ENCODE data around the gene ANXA3. TPM values are rescaled to one million over a fixed set of nuclear protein-coding genes. Genes with fewer than 3 reads are reported as not detected.

The ANXA3 gene
- total RNA-seq, 1 donor from 2014 or later: 182 TPM

DNA sequence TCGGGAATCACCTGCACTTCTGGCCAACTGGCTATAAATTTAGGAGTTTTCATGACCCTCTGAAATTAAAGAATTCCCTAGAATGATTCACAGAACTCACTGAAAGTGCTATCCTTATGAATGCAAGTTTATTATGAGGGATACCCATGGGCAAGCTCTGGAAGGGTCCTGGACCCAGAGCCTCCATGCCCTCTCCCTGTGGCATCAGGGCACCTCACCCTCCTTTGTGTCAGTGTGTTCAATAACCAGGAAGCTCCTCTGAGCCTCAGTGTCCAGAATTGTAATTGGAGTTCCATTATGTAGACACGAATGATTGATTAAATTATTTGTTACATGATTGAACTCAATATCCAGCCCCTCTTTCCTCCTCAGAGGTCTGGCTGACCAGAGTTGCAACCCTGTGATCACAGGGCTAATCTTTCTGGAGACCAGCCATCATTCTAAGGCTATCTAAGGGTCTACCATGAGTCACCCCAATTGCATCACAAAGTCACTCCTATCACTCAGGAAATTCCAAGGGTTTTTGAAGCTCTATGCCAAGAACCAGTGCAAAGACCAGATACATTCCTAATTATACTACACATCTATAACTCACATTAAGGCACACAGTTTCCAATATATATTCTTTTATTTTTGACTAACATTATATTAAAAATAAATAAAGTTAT, 8.9 kb downstream of the ANXA3 start:
- ATAC-seq (peak; percentile 72), DNase-seq (no peak)
- Histone ChIP-seq H3K27ac (no peak overlapping the region), H3K4me1 (peaks cover 28% of the 10 kb centered on the region), H3K9me3 (no peaks in the 10 kb centered on the region), H3K36me3 (no peaks in the 10 kb centered on the region), H3K4me3 (no peak overlapping the region), H3K27me3 (no peaks in the 10 kb centered on the region)
- intact Hi-C loops (cut with DNase I): no loop called here
- TF ChIP-seq, protein P1, sequence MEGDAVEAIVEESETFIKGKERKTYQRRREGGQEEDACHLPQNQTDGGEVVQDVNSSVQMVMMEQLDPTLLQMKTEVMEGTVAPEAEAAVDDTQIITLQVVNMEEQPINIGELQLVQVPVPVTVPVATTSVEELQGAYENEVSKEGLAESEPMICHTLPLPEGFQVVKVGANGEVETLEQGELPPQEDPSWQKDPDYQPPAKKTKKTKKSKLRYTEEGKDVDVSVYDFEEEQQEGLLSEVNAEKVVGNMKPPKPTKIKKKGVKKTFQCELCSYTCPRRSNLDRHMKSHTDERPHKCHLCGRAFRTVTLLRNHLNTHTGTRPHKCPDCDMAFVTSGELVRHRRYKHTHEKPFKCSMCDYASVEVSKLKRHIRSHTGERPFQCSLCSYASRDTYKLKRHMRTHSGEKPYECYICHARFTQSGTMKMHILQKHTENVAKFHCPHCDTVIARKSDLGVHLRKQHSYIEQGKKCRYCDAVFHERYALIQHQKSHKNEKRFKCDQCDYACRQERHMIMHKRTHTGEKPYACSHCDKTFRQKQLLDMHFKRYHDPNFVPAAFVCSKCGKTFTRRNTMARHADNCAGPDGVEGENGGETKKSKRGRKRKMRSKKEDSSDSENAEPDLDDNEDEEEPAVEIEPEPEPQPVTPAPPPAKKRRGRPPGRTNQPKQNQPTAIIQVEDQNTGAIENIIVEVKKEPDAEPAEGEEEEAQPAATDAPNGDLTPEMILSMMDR (IDR thresholded peaks at IDR 0.05): no peak

DNA sequence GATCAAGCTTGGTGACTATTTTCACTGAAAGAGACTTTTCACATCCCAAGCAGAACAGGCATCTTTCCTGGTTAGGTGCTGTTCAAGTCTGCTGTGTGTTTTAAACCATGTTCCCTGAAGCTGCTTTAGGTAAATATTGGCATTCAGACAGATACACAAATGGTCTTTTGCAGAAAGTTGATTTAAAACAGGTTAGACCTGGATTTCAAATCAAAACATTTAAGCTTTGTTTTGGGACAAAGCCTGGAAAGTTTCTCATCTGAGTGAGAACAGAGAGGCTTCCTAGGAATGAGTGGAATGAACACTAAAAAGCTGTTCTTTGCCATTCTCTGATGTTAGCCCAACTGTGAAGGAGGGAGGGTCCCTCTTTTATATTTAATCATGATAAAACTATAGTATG, 10.1 kb downstream of the ANXA3 start:
- TF ChIP-seq, protein P1 (IDR thresholded peaks at IDR 0.05): no peak
- no peaks in the 10 kb centered on the region for H3K27me3 ChIP-seq
- H3K27ac ChIP-seq: peak overlapping the region; percentile 9
- peak; percentile 47 for ATAC-seq
- DNase-seq: no peak
- no peaks in the 10 kb centered on the region for H3K9me3 ChIP-seq
- H3K4me1 ChIP-seq: peaks cover 36% of the 10 kb centered on the region
- H3K36me3 ChIP-seq: no peaks in the 10 kb centered on the region
- no peak overlapping the region for H3K4me3 ChIP-seq
- intact Hi-C loops (cut with DNase I): no loop called here

- Histone ChIP-seq H3K4me3 (no peak overlapping the region), H3K27me3 (no peaks in the 10 kb centered on the region), H3K36me3 (no peaks in the 10 kb centered on the region), H3K4me1 (peaks cover 39% of the 10 kb centered on the region), H3K27ac (no peak overlapping the region), H3K9me3 (no peaks in the 10 kb centered on the region)
- TF ChIP-seq, protein P1 (IDR thresholded peaks at IDR 0.05): no peak
- intact Hi-C loops (cut with DNase I): no loop called here
- no peak for DNase-seq
- ATAC-seq: no peak
Measured at GRCh38 chr4:78562687-78563086, 11.1 kb downstream of the ANXA3 start.

- intact Hi-C loops (cut with DNase I): no loop called here
- no peaks in the 10 kb centered on the region for H3K27me3 ChIP-seq
- no peak overlapping the region for H3K4me3 ChIP-seq
- H3K4me1 ChIP-seq: peaks cover 31% of the 10 kb centered on the region
- DNase-seq (no peak), ATAC-seq (peak; percentile 14)
- H3K27ac ChIP-seq: no peak overlapping the region
- TF ChIP-seq, protein P1 (IDR thresholded peaks at IDR 0.05): no peak
- no peaks in the 10 kb centered on the region for H3K36me3 ChIP-seq
- no peaks in the 10 kb centered on the region for H3K9me3 ChIP-seq
Measured at GRCh38 chr4:78565971-78566372, 14.4 kb downstream of the ANXA3 start.

DNA sequence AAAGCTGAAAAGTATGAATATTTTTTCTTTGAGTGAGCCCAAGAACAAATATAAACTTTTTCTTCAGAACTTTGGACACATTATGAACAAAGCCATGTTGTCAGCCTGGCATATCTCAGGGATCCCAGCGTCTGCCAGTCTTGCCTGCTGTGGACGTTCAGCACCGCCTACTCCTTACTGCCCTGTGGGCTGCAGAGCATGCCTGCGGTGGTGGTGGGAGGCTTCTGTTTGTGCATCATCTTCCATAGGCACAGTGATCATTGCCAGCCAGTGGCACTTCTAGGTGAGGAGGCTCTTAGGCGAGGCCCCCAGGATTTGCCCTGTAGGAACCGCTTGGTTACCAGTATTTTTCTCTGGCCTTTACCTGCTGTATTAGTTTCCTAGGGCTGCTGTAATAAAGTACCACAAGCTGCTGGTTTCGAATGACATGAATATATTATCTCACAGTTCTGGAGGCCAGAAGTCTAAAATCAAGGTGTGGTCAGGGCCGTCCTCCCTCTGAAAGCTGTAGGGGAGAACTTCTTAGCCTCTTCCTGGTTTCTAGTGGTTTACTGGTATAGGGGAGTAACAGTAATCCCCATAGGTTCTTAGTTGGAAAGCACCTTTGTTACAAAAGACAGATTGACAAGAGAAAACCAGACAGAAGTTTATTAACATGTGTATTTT, 15.4 kb downstream of the ANXA3 start:
- intact Hi-C loops (cut with DNase I): no loop called here
- no peak overlapping the region for H3K4me3 ChIP-seq
- no peak for ATAC-seq
- H3K27ac ChIP-seq: peak overlapping the region; percentile 15
- TF ChIP-seq, protein P1 (IDR thresholded peaks at IDR 0.05): no peak
- H3K27me3 ChIP-seq: no peaks in the 10 kb centered on the region
- peaks cover 22% of the 10 kb centered on the region for H3K4me1 ChIP-seq
- H3K36me3 ChIP-seq: no peaks in the 10 kb centered on the region
- no peak for DNase-seq
- no peaks in the 10 kb centered on the region for H3K9me3 ChIP-seq
